Progenitor cell of endocrine pancreas (in vitro differentiated cells): ENCODE results near the gene DNAJB14. TPM values are rescaled to one million over a fixed set of nuclear protein-coding genes. Genes with fewer than 3 reads are reported as not detected.

Experiments used
- DNase-seq: peaks from one replicate; pipeline ENCODE4 v3.0.0; 2021; ENCODE audit warnings: low spot score; ENCODE audit not compliant: unreplicated experiment
- H3K27ac Mint-ChIP-seq: 2 replicates; pipeline ENCODE4 v1.8.0; 2021; ENCODE audit warnings: mild to moderate bottlenecking, moderate library complexity, mixed read lengths
- H3K27me3 Mint-ChIP-seq: 2 replicates; pipeline ENCODE4 v1.8.0; 2021; ENCODE audit warnings: mixed read lengths
- H3K36me3 Mint-ChIP-seq: 2 replicates; pipeline ENCODE4 v1.8.0; 2022; ENCODE audit warnings: mixed read lengths; ENCODE audit not compliant: insufficient read depth
- H3K4me1 Mint-ChIP-seq: 2 replicates; pipeline ENCODE4 v1.8.0; 2021; ENCODE audit warnings: low read depth, mixed read lengths
- H3K4me3 Mint-ChIP-seq: 2 replicates; pipeline ENCODE4 v1.8.0; 2021; ENCODE audit warnings: low read depth, mild to moderate bottlenecking, moderate library complexity, mixed read lengths
- H3K9me3 Mint-ChIP-seq: 2 replicates; pipeline ENCODE4 v1.8.0; 2021; ENCODE audit warnings: low read depth, mixed read lengths
- CTCF ChIP-seq: fragments of 200-600 bp; sonication (generic); IDR thresholded peaks from one replicate; pipeline ENCODE4 v1.5.0; 2021; ENCODE audit warnings: antibody characterized with exemption, mild to moderate bottlenecking; ENCODE audit not compliant: unreplicated experiment
- total RNA-seq: library from RNA; stranded (reverse); gene quantifications from 2 replicates; pipeline ENCODE4 v1.2.1, GENCODE V29; 2021

DNAJB14 gene
- total RNA-seq, 1 donor from 2014 or later, result 41.7 TPM

GRCh38 chr4:99853190-99853589, 93.2 kb downstream of the DNAJB14 start:
- peaks cover 3% of the 10 kb centered on the region for H3K27me3 Mint-ChIP-seq
- H3K4me1 Mint-ChIP-seq, result peaks cover 9% of the 10 kb centered on the region
- H3K4me3 Mint-ChIP-seq, result no peak overlapping the region
- peaks cover 4% of the 10 kb centered on the region for H3K9me3 Mint-ChIP-seq
- H3K27ac Mint-ChIP-seq, result no peak overlapping the region
- DNase-seq, result no peak
- TF ChIP-seq CTCF, result no peak
- no peaks in the 10 kb centered on the region for H3K36me3 Mint-ChIP-seq

- TF ChIP-seq CTCF, result no peak
- Mint-ChIP-seq H3K27ac (no peak overlapping the region), H3K27me3 (peaks cover 3% of the 10 kb centered on the region)
Measured at GRCh38 chr4:99852199-99852749, 94.1 kb downstream of the DNAJB14 start.

GRCh38 chr4:99848591-99849001, 97.8 kb downstream of the DNAJB14 start:
- Mint-ChIP-seq H3K4me1 (peaks cover 9% of the 10 kb centered on the region), H3K27me3 (peaks cover 3% of the 10 kb centered on the region), H3K27ac (no peak overlapping the region), H3K36me3 (no peaks in the 10 kb centered on the region), H3K4me3 (no peak overlapping the region), H3K9me3 (no peaks in the 10 kb centered on the region)
- DNase-seq, result no peak
- no peak for TF ChIP-seq CTCF

More at GRCh38 chr4:99852199-99852749, 94.1 kb downstream of the DNAJB14 start:
- H3K4me3 Mint-ChIP-seq, result no peak overlapping the region
- no peak for DNase-seq
- peaks cover 4% of the 10 kb centered on the region for H3K9me3 Mint-ChIP-seq
- no peaks in the 10 kb centered on the region for H3K36me3 Mint-ChIP-seq
- peaks cover 9% of the 10 kb centered on the region for H3K4me1 Mint-ChIP-seq

- TF ChIP-seq CTCF, result no peak
Measured at GRCh38 chr4:99847362-99847976, 98.9 kb downstream of the DNAJB14 start.

GRCh38 chr4:99846891-99847290, 99.5 kb downstream of the DNAJB14 start:
- no peak for DNase-seq
- no peak overlapping the region for H3K4me3 Mint-ChIP-seq
- TF ChIP-seq CTCF, result no peak
- H3K27me3 Mint-ChIP-seq, result peaks cover 3% of the 10 kb centered on the region
- H3K4me1 Mint-ChIP-seq, result peaks cover 8% of the 10 kb centered on the region
- no peak overlapping the region for H3K27ac Mint-ChIP-seq
- no peaks in the 10 kb centered on the region for H3K36me3 Mint-ChIP-seq
- H3K9me3 Mint-ChIP-seq, result no peaks in the 10 kb centered on the region

More at GRCh38 chr4:99847362-99847976, 98.9 kb downstream of the DNAJB14 start:
- H3K9me3 Mint-ChIP-seq, result no peaks in the 10 kb centered on the region
- H3K4me3 Mint-ChIP-seq, result no peak overlapping the region
- no peak for DNase-seq
- peak overlapping the region; percentile 91 for H3K27ac Mint-ChIP-seq
- H3K4me1 Mint-ChIP-seq, result peaks cover 8% of the 10 kb centered on the region
- H3K36me3 Mint-ChIP-seq, result no peaks in the 10 kb centered on the region
- peaks cover 3% of the 10 kb centered on the region for H3K27me3 Mint-ChIP-seq

Other genes starting within 250 kb of the DNAJB14 start
- 0.12 TPM in 1 of 2 replicates, not detected in the other for gene DAPP1, start 129.8 kb downstream of the DNAJB14 start, total RNA-seq
- 58.0 and 58.2 TPM in 2 replicates for gene LAMTOR3, start 52.2 kb downstream of the DNAJB14 start, total RNA-seq
- 322 and 328 TPM in 2 replicates for gene H2AZ1, start 3.7 kb upstream of the DNAJB14 start, total RNA-seq
- gene DDIT4L, start 243.8 kb upstream of the DNAJB14 start, total RNA-seq, result 2.6 and 3.6 TPM in 2 replicates